ENCODE data around the gene ARHGAP6. TPM values are rescaled to one million over a fixed set of nuclear protein-coding genes. Genes with fewer than 3 reads are reported as not detected.

ARHGAP6 gene
- total RNA-seq, 4 donors from 2014 or later = 49.2 to 63.8 (median 51.5) TPM

DNA sequence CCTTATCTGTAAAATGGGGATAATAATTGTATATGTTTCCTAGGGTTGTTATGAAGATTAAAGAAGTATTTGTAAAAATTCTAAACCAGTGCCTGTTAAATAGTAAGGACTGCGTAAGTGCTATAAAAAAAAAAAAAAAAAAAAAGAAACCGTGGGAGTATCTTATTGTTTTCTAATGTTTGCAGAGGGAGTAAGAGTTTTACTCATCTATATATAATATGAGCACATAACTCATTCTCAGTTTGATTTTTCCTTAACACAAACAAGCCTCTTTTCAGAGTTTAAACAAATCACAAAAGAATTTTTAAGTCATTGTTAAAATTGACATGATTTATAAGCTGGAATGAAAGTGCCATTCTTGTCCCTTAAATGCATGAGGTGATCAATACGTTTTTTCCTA lies 267.6 kb downstream of the ARHGAP6 start:
- H3K9me3 ChIP-seq = no peaks in the 10 kb centered on the region
- no peak overlapping the region for H3K27ac ChIP-seq
- H3K4me1 ChIP-seq = peaks cover 6 to 17% of the 10 kb centered on the region in 2 donors
- TF ChIP-seq, protein P1, sequence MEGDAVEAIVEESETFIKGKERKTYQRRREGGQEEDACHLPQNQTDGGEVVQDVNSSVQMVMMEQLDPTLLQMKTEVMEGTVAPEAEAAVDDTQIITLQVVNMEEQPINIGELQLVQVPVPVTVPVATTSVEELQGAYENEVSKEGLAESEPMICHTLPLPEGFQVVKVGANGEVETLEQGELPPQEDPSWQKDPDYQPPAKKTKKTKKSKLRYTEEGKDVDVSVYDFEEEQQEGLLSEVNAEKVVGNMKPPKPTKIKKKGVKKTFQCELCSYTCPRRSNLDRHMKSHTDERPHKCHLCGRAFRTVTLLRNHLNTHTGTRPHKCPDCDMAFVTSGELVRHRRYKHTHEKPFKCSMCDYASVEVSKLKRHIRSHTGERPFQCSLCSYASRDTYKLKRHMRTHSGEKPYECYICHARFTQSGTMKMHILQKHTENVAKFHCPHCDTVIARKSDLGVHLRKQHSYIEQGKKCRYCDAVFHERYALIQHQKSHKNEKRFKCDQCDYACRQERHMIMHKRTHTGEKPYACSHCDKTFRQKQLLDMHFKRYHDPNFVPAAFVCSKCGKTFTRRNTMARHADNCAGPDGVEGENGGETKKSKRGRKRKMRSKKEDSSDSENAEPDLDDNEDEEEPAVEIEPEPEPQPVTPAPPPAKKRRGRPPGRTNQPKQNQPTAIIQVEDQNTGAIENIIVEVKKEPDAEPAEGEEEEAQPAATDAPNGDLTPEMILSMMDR (IDR thresholded peaks at IDR 0.05) = no peak
- TF ChIP-seq POLR2A (IDR thresholded peaks at IDR 0.05) = no peak
- H3K4me3 ChIP-seq (replicated peaks in 1 of 3) = no peak overlapping the region
- no peaks in the 10 kb centered on the region for H3K27me3 ChIP-seq
- no peak for DNase-seq
- 87 to 89% methylated on average over 3 of the region's 3 CpGs for WGBS, 2 donors
- intact Hi-C loops (cut with DNase I) = no loop called here
- H3K36me3 ChIP-seq = no peaks in the 10 kb centered on the region

DNA sequence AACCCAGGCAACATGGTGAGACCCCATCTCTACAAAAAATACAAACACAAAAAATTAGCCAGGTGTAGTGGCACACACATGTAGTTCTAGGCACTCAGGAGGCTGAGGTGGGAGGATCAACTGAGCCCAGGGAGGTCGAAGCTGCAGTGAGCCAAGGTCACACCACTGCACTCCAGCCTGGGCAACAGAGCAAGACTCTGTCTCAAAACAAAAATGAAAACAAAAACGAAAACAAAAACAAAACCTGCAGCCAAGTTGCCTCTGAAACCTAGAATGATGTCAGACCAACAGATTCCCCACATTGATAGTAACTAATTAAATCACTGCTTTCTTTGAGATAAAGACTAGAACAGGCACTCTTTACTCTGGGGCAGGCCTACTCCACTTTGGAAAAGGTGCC lies 268.0 kb downstream of the ARHGAP6 start:
- Histone ChIP-seq H3K9me3 (no peaks in the 10 kb centered on the region), H3K36me3 (no peaks in the 10 kb centered on the region), H3K4me1 (peaks cover 9 to 18% of the 10 kb centered on the region in 2 donors), H3K27me3 (no peaks in the 10 kb centered on the region), H3K27ac (no peak overlapping the region), H3K4me3 (replicated peaks in 1 of 3) (no peak overlapping the region)
- intact Hi-C loops (cut with DNase I) = no loop called here
- 83 to 93% methylated on average over 2 of the region's 2 CpGs for WGBS, 2 donors
- DNase-seq = no peak
- TF ChIP-seq, protein P1 (IDR thresholded peaks at IDR 0.05) = no peak
- no peak for TF ChIP-seq POLR2A (IDR thresholded peaks at IDR 0.05)

DNA sequence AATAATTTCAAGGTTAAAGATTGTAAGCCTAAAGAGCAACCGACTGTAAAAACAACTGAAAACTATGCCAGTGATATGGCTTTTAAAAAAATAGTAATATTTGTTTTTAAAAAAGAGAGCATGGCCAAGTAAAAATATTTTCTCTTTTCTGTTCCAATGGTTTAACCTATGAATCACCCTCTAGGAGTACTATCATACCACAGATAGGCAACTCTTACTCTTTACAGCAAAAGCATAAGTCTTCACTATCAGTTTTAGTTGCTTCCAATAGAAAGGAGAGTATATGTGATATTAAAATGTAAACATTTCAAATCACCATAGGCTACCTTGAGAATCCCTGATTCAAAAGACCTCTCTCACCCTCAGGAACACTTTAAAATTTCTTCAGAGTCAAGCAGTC lies 269.9 kb downstream of the ARHGAP6 start:
- H3K36me3 ChIP-seq = no peaks in the 10 kb centered on the region
- no peaks in the 10 kb centered on the region for H3K9me3 ChIP-seq
- DNase-seq = no peak
- 10 to 29% methylated on average over 1 of the region's 1 CpG for WGBS, 2 donors
- TF ChIP-seq POLR2A (IDR thresholded peaks at IDR 0.05) = no peak
- TF ChIP-seq, protein P1 (IDR thresholded peaks at IDR 0.05) = no peak
- no peak overlapping the region for H3K4me3 ChIP-seq (replicated peaks in 1 of 3)
- H3K27me3 ChIP-seq = no peaks in the 10 kb centered on the region
- H3K27ac ChIP-seq = peak overlapping the region; percentile 37 to 43 (median 39)
- H3K4me1 ChIP-seq = peaks cover 14 to 30% of the 10 kb centered on the region in 2 donors
- intact Hi-C loops (cut with DNase I) = no loop called here

DNA sequence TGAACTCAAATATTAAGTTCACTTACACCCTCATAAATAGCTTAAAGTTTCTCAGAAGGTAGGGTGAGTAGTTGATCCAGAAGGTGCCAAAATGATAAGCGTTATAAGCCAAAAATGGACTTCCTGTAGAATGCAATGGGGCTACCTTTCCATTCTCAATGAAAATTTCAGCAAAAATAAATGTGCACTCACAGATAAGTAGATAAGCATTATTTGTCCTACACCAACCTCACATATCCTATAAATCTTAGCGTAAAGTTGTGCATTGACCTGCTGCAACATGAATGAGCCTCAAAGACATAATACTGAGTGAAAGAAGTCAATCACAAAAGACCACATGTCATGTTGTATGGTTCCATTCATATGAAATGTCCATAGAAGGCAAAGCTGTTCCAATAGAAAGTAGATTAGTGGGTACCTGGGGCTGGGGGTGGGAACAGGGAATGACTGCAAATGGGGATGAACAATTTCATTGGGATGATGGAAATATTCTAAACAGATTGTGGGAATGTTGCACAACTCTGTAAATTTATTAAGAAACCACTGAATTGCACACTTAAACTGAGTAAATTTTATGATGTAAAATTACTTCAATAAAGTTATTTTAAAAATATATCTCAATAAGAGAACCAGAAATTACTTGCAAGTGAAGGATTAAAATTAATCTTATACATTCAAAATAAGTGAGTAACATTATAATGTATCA lies 271.6 kb downstream of the ARHGAP6 start:
- intact Hi-C loops (cut with DNase I) = no loop called here
- WGBS, 2 donors = 87 to 94% methylated on average over 2 of the region's 2 CpGs

DNA sequence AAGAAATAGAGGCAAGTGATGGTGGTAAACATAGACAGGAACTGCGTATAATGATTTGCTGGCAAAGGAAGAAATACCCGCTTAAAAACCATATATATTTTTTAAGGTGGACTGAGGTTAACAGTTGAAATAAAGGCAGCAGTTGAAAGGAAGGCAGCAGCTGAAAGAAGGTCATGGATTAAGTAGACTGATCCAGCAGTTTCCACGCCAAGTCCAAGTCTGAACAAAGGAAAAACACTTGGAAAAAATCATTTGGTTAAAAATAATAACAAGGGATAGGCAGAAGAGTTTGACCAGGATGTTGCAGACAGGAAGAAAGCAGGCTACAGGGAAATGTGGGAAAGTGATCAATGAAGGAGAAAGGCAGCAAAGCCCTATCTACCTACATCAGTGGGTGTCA lies 278.9 kb downstream of the ARHGAP6 start:
- WGBS, 2 donors = 59 to 62% methylated on average over 3 of the region's 3 CpGs
- DNase-seq = no peak
- intact Hi-C loops (cut with DNase I) = no loop called here
- peak overlapping the region; percentile 55 to 95 (median 88) for H3K27ac ChIP-seq
- no peaks in the 10 kb centered on the region for H3K9me3 ChIP-seq
- no peaks in the 10 kb centered on the region for H3K27me3 ChIP-seq
- peaks cover 36 to 49% of the 10 kb centered on the region in 2 donors for H3K4me1 ChIP-seq
- no peak overlapping the region for H3K4me3 ChIP-seq (replicated peaks in 1 of 3)
- no peaks in the 10 kb centered on the region for H3K36me3 ChIP-seq
- no peak for TF ChIP-seq POLR2A (IDR thresholded peaks at IDR 0.05)
- TF ChIP-seq, protein P1 (IDR thresholded peaks at IDR 0.05) = no peak

More for the DNA sequence above, 271.6 kb downstream of the ARHGAP6 start:
- TF ChIP-seq, protein P1 (IDR thresholded peaks at IDR 0.05) = no peak
- TF ChIP-seq POLR2A (IDR thresholded peaks at IDR 0.05) = no peak
- Histone ChIP-seq H3K9me3 (no peaks in the 10 kb centered on the region), H3K36me3 (no peaks in the 10 kb centered on the region), H3K27me3 (no peaks in the 10 kb centered on the region), H3K4me1 (peaks cover 14 to 30% of the 10 kb centered on the region in 2 donors), H3K27ac (no peak overlapping the region), H3K4me3 (replicated peaks in 1 of 3) (no peak overlapping the region)
- DNase-seq = no peak

All from thyroid gland (tissue), 4 donors.